BLaER1 treated with 17β-estradiol and CSF1 and Interleukin-3, amounts not matched to agents 10 nM and 100 nM (cell line): ENCODE measurements around the gene USP32.
"Not testable (repeated sequence)": the region's sequence is repeated elsewhere in the genome, so short reads cannot be mapped to it uniquely, and the experiment has no call there.

Source experiments
- H3K27ac ChIP-seq, 11 experiments: shearing (Covaris generic); formaldehyde crosslinking; 2 replicates each; pipeline ENCODE4 v1.8.1; 2022
- H3K27me3 ChIP-seq, 11 experiments: shearing (Covaris generic); formaldehyde crosslinking; 2 replicates each; pipeline ENCODE4 v1.8.1; 2022
- H3K36me3 ChIP-seq, 11 experiments: shearing (Covaris generic); formaldehyde crosslinking; 2 replicates each; pipeline ENCODE4 v1.8.1; 2022
- H3K4me1 ChIP-seq, 10 experiments: shearing (Covaris generic); formaldehyde crosslinking; 2 replicates each; pipeline ENCODE4 v1.8.1; 2022
- H3K4me2 ChIP-seq, 11 experiments: shearing (Covaris generic); formaldehyde crosslinking; 2 replicates each; pipeline ENCODE4 v1.8.1; 2022
- H3K4me3 ChIP-seq, 10 experiments: shearing (Covaris generic); formaldehyde crosslinking; 2 replicates each; pipeline ENCODE4 v1.8.1; 2022
- H3K9ac ChIP-seq, 11 experiments: shearing (Covaris generic); formaldehyde crosslinking; 2 replicates each; pipeline ENCODE4 v1.8.1; 2022
- H3K9me3 ChIP-seq, 11 experiments: shearing (Covaris generic); formaldehyde crosslinking; replicated peaks in 1 of 11; 2 replicates each; pipeline ENCODE4 v1.8.1; 2022
- H4K20me1 ChIP-seq, 11 experiments: shearing (Covaris generic); formaldehyde crosslinking; 2 replicates each; pipeline ENCODE4 v1.8.1; 2022
- Cebpa-rat ChIP-seq, 11 experiments: shearing (Covaris generic); IDR thresholded peaks; 2 replicates each; pipeline ENCODE4 v1.8.1; 2022

The USP32 gene

GRCh38 chr17:60193482-60193881 is 198.5 kb downstream of the USP32 start:
- Histone ChIP-seq H3K9me3 (no peaks in the 10 kb centered on the region), H3K4me1 (peaks cover 0 to 26% (median 4%) of the 10 kb centered on the region in 10 experiments; a peak in 9 of 20 replicates), H3K27ac (no peak overlapping the region), H4K20me1 (peaks cover 0 to 43% (median 0%) of the 10 kb centered on the region in 11 experiments; a peak in 5 of 22 replicates), H3K36me3 (peaks cover 83 to 100% (median 97%) of the 10 kb centered on the region in 11 experiments), H3K27me3 (no peaks in the 10 kb centered on the region), H3K4me2 (no peak overlapping the region), H3K9ac (no peak overlapping the region), H3K4me3 (no peak overlapping the region)
- no peak for TF ChIP-seq Cebpa-rat (IDR thresholded peaks at IDR 0.05)

DNA sequence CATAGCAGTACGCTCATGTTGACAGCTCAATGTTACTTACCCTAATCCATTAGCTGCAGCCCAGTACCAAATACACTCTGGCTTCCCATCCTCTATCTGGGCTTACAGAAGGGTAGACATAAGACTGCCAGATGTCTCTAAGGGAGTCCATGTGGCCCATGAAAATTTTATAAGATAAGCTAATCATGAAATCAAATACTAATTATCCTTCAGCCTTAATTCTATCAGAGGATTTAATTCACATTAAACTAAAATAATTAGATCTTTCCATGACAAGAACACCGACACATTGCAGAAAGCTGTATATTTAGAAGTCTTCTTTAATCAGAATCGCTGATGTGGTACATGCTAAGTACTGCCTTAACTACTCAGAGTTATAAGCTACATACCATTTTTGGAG is 198.9 kb downstream of the USP32 start:
- not testable (repeated sequence) for H3K9me3 ChIP-seq, H3K27ac ChIP-seq, H3K9ac ChIP-seq, H3K4me3 ChIP-seq, H3K4me2 ChIP-seq, H3K27me3 ChIP-seq
- Histone ChIP-seq H3K4me1 (peaks cover 2 to 31% (median 8%) of the 10 kb centered on the region in 10 experiments), H4K20me1 (peaks cover 0 to 43% (median 0%) of the 10 kb centered on the region in 11 experiments; a peak in 4 of 22 replicates), H3K36me3 (peaks cover 79 to 100% (median 92%) of the 10 kb centered on the region in 11 experiments)

GRCh38 chr17:60190032-60190431 is 201.9 kb downstream of the USP32 start:
- H3K4me3 ChIP-seq, result not testable (repeated sequence)
- Histone ChIP-seq H3K36me3 (peaks cover 61 to 88% (median 80%) of the 10 kb centered on the region in 11 experiments), H3K4me2 (peak overlapping the region in 3 of 11 experiments; percentile 83 to 90 (median 89); a peak in 6 of 22 replicates)

DNA sequence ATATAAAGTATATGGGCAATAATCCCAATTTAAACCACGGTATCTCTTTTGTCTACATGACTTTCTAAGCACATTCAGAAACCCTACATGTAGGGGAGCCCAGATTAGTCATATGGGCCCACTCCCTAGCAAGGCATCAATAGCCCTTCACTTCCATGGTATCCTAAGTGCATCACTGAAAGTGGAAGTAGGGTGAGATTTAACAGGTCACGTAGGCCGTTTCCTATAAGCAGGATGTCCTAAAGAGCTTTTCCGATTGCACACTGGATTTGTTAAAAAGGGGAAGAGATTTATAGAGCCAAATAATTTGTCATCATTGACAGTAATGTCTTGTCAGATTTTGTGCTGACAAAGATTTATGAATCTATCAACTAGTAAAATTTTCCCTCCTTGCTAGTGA is 203.2 kb downstream of the USP32 start:
- Histone ChIP-seq H3K4me3 (no peak overlapping the region), H3K4me1 (peaks cover 26 to 50% (median 32%) of the 10 kb centered on the region in 10 experiments), H3K36me3 (peaks cover 64 to 88% (median 78%) of the 10 kb centered on the region in 11 experiments), H3K9me3 (no peaks in the 10 kb centered on the region), H3K9ac (no peak overlapping the region), H3K27me3 (no peaks in the 10 kb centered on the region), H3K27ac (peak overlapping the region in 2 of 11 experiments; percentile 22 to 36; a peak in 1 of 22 replicates), H4K20me1 (peaks cover 0 to 61% (median 0%) of the 10 kb centered on the region in 11 experiments; a peak in 6 of 22 replicates), H3K4me2 (peak overlapping the region in 4 of 11 experiments; percentile 83 to 93 (median 90); a peak in 6 of 22 replicates)
- TF ChIP-seq Cebpa-rat (IDR thresholded peaks at IDR 0.05), result no peak

More at GRCh38 chr17:60190032-60190431, 201.9 kb downstream of the USP32 start:
- H3K27ac ChIP-seq, H3K9ac ChIP-seq, H3K27me3 ChIP-seq, H3K9me3 ChIP-seq: not testable (repeated sequence)
- Histone ChIP-seq H4K20me1 (peaks cover 0 to 66% (median 0%) of the 10 kb centered on the region in 11 experiments; a peak in 6 of 22 replicates), H3K4me1 (peaks cover 26 to 50% (median 31%) of the 10 kb centered on the region in 10 experiments)

DNA sequence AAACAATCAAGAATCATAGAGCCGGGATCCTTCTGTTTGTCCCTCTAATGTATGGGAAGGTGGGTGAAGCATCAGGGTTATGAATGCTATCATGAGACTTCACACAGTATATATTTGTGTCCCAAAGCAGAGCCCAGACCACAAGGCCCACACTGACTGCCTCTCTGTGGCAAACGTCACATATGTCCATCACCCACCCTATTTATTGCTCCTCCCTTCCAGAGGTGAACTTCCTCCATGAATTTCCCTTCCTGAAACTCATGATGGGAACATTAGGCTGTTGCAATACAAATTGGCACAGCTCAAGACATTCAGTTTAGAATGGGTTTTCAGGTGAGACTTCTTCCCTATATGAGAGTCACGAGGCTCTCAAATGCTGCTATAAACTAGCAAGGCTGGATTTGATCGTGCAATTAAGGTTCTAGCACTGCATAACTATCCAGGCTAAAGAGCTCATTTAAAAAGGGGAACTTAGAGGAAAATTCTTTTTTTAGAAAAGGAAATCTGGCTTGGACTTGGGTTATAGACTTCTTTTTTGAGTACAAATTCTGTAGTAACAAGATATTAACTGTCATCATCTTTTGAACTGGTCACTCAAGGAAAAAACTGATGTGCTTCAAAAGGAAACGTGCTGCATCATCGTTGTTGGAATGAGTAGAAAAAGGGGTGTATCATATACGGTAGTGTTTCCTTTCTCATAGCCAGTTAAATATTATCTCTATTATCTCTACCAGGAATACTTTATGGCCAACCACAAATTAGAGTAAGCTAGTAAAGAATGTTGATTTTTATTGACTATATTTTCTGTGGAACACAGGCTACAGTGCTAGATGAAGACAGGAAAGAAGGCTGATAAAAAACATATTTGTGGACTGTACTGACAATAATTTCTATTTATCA is 204.8 kb downstream of the USP32 start:
- Histone ChIP-seq H3K4me1 (peaks cover 26 to 50% (median 32%) of the 10 kb centered on the region in 10 experiments), H3K36me3 (peaks cover 61 to 88% (median 78%) of the 10 kb centered on the region in 11 experiments), H4K20me1 (peaks cover 0 to 58% (median 0%) of the 10 kb centered on the region in 11 experiments; a peak in 6 of 22 replicates), H3K9ac (peak overlapping the region in 4 of 11 experiments; percentile 18 to 38 (median 28); a peak in 4 of 22 replicates), H3K4me3 (0 out of 20 replicates have a peak overlapping the region, but pooled peaks of 1 of the 10 experiments have one; percentile 15), H3K27ac (peak overlapping the region in 10 of 11 experiments; percentile 8 to 56 (median 46); a peak in 16 of 22 replicates), H3K4me2 (peak overlapping the region; percentile 53 to 93 (median 79))
- H3K9me3 ChIP-seq, H3K27me3 ChIP-seq: not testable (repeated sequence)

DNA sequence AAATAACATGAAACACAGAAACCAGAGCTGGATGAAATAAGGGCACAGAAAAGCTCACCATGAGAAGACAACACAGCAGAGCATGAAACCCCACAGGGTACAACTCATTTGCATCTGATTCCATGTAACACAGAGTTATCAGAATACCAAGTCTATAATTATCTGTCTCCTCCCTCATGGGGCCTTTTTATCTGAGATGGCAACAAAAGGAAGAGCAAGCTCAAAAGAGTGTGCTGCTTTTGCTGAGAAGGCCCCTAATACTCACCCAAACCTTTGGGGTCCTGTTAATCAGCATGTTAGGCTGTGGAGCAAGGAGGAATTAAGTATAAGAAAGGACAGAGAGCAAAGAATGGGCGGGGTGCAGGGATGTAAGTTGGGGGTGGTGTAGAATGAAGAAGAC is 205.6 kb downstream of the USP32 start:
- H3K4me2 ChIP-seq, result peak overlapping the region; percentile 53 to 93 (median 79)
- H3K4me1 ChIP-seq, result peaks cover 26 to 50% (median 32%) of the 10 kb centered on the region in 10 experiments
- H3K9me3 ChIP-seq, H3K27me3 ChIP-seq, H3K4me3 ChIP-seq: not testable (repeated sequence)
- peaks cover 0 to 58% (median 0%) of the 10 kb centered on the region in 11 experiments; a peak in 6 of 22 replicates for H4K20me1 ChIP-seq
- H3K9ac ChIP-seq, result peak overlapping the region in 3 of 11 experiments; percentile 13 to 38 (median 35); a peak in 3 of 22 replicates
- H3K36me3 ChIP-seq, result peaks cover 58 to 88% (median 77%) of the 10 kb centered on the region in 11 experiments
- peak overlapping the region in 8 of 11 experiments; percentile 18 to 56 (median 42); a peak in 11 of 22 replicates for H3K27ac ChIP-seq

DNA sequence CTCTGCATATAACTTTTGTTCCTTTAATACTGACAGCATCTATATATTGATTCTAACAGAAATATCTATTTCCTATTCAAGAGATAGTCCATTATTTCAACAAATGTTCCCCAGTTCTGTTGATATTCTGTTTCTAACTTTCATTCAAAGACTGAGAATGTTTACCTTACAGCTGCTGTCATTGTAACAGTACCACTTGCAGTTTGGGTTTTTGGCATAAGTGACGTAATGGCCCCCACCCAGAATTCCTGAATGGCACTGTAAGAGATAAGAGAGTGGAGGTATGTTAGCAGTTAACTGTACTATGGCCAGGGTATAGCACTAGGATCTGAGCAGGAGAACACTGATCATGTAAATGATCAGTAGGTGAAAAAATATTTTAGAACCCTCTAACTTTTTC is 211.6 kb downstream of the USP32 start:
- not testable (repeated sequence) for H3K27ac ChIP-seq, H3K27me3 ChIP-seq, H3K4me3 ChIP-seq, H3K9ac ChIP-seq, H3K9me3 ChIP-seq, H3K4me1 ChIP-seq, H3K4me2 ChIP-seq
- H3K36me3 ChIP-seq, result peaks cover 62 to 93% (median 84%) of the 10 kb centered on the region in 11 experiments
- H4K20me1 ChIP-seq, result peaks cover 0 to 26% (median 0%) of the 10 kb centered on the region in 11 experiments; a peak in 4 of 22 replicates

DNA sequence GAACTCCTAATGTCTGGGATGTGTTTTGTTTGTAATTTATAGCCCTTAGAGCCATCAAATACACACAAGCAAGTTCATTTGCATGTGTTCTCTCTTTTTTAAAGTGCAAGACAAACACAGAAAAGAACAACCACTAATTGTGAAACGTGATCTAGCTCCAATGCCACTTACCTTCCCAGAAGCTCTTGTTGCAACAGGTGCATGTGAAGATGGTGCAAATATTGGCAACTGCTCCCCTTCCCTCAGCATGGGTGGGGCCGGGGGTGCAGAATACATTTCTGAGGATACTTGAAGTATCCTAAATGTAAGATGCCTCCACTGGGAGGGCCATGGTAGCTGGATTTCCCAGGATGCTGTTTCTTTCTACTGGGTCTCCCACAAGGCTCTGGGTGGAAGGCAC is 213.8 kb downstream of the USP32 start:
- H3K4me2 ChIP-seq, H3K9me3 ChIP-seq, H3K27ac ChIP-seq, H3K9ac ChIP-seq, H3K27me3 ChIP-seq, H3K4me3 ChIP-seq: not testable (repeated sequence)
- peaks cover 44 to 82% (median 62%) of the 10 kb centered on the region in 11 experiments for H3K36me3 ChIP-seq
- H4K20me1 ChIP-seq, result peaks cover 0 to 31% (median 0%) of the 10 kb centered on the region in 11 experiments; a peak in 4 of 22 replicates
- H3K4me1 ChIP-seq, result peaks cover 0 to 18% (median 7%) of the 10 kb centered on the region in 10 experiments; a peak in 11 of 20 replicates

DNA sequence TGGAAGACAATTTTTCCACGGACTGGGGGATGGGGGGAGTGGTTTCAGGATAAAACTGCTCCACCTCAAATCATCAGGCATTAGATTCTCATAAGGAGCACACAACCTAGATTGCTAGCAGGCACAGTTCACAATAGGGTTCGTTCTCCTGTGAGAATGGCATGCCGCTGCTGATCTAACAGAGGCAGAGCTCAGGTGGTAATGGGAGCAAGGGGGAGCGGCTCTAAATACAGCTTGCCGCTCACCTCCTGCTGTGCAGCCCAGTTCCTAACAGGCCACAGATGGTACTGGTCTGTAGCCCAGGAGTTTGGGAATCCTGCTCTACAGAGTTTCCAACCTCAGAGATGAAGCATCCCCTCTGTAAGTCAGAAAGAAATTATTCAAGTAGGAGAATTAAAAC is 215.2 kb downstream of the USP32 start:
- H3K36me3 ChIP-seq, result peaks cover 34 to 68% (median 48%) of the 10 kb centered on the region in 11 experiments
- H3K9me3 ChIP-seq, H3K9ac ChIP-seq, H3K27ac ChIP-seq, H3K27me3 ChIP-seq, H3K4me2 ChIP-seq, H3K4me3 ChIP-seq: not testable (repeated sequence)
- H4K20me1 ChIP-seq, result peaks cover 0 to 25% (median 0%) of the 10 kb centered on the region in 11 experiments; a peak in 4 of 22 replicates
- peaks cover 0 to 29% (median 8%) of the 10 kb centered on the region in 10 experiments; a peak in 11 of 20 replicates for H3K4me1 ChIP-seq

DNA sequence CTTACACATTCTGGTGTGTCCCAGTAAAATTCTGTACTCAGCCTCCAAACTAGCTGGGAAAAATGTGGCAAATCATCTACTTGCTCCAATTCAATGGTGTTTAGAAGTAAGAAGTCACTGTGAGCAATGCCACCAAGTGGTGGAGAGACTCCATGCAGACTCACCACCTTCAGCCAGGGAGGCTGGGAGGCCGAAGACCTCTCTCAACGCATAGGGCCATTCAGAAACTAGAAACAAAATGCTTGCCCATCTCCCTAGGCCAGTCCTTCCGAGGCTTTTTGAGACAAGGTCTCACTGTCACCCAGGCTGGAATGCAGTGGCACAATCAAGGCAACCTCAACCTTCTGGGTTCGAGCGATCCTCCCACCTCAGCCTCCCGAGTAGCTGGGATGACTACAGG is 217.2 kb downstream of the USP32 start:
- H3K27me3 ChIP-seq, H3K4me3 ChIP-seq, H3K4me2 ChIP-seq, H3K27ac ChIP-seq, H3K9me3 ChIP-seq, H3K9ac ChIP-seq: not testable (repeated sequence)
- Histone ChIP-seq H3K36me3 (peaks cover 15 to 48% (median 28%) of the 10 kb centered on the region in 11 experiments; a peak in 20 of 22 replicates), H4K20me1 (peaks cover 0 to 21% (median 0%) of the 10 kb centered on the region in 11 experiments; a peak in 4 of 22 replicates), H3K4me1 (peaks cover 11 to 49% (median 25%) of the 10 kb centered on the region in 10 experiments)
